COLO668 (cell line): Measurements from ENCODE around the gene KATNAL1.
"Not testable (repeated sequence)": the region's sequence is repeated elsewhere in the genome, so short reads cannot be mapped to it uniquely, and the experiment has no call there.

Experiments used
- DNase-seq: peaks from one replicate; lab custom pipeline; 2025; ENCODE audit not compliant: unreplicated experiment; lab: John Stamatoyannopoulos, UW

The KATNAL1 gene

GRCh38 chr13:30222254-30222653 is 85.1 kb downstream of the KATNAL1 start:
- no peak for DNase-seq

GRCh38 chr13:30216111-30216510 is 91.2 kb downstream of the KATNAL1 start:
- DNase-seq, result no peak

- DNase-seq, result no peak
Observed at GRCh38 chr13:30212256-30212655, 95.1 kb downstream of the KATNAL1 start.

- DNase-seq, result no peak
Observed at GRCh38 chr13:30211745-30212144, 95.6 kb downstream of the KATNAL1 start.

GRCh38 chr13:30204564-30204963 is 102.8 kb downstream of the KATNAL1 start:
- no peak for DNase-seq

- no peak for DNase-seq
Observed at GRCh38 chr13:30196025-30196424, 111.3 kb downstream of the KATNAL1 start.

- DNase-seq, result no peak
Observed at GRCh38 chr13:30194906-30195305, 112.4 kb downstream of the KATNAL1 start.

GRCh38 chr13:30193279-30194234 is 113.8 kb downstream of the KATNAL1 start:
- no peak for DNase-seq

- no peak for DNase-seq
Observed at GRCh38 chr13:30192320-30193093, 114.8 kb downstream of the KATNAL1 start.

GRCh38 chr13:30191491-30192100 is 115.8 kb downstream of the KATNAL1 start:
- no peak for DNase-seq

- no peak for DNase-seq
Observed at GRCh38 chr13:30186634-30187415, 120.5 kb downstream of the KATNAL1 start.

GRCh38 chr13:30181888-30182651 is 125.3 kb downstream of the KATNAL1 start:
- no peak for DNase-seq

- DNase-seq, result no peak
Observed at GRCh38 chr13:30179597-30180276, 127.6 kb downstream of the KATNAL1 start.

- no peak for DNase-seq
Observed at GRCh38 chr13:30178976-30179375, 128.4 kb downstream of the KATNAL1 start.

GRCh38 chr13:30175166-30175565 is 132.2 kb downstream of the KATNAL1 start:
- no peak for DNase-seq

GRCh38 chr13:30174250-30174649 is 133.1 kb downstream of the KATNAL1 start:
- DNase-seq, result not testable (repeated sequence)

GRCh38 chr13:30173303-30173610 is 134.1 kb downstream of the KATNAL1 start:
- no peak for DNase-seq

- DNase-seq, result no peak
Observed at GRCh38 chr13:30172593-30173302, 134.6 kb downstream of the KATNAL1 start.

- DNase-seq, result no peak
Observed at GRCh38 chr13:30170569-30170968, 136.8 kb downstream of the KATNAL1 start.
